ENCODE measurements around the gene ZFAND3.

- TF ChIP-seq RCOR1 (IDR thresholded peaks at IDR 0.05; ENCODE audit: insufficient replicate concordance, low read length), result no peak
- no peak for TF ChIP-seq CTCF (conservative IDR thresholded peaks at IDR 0.05; ENCODE audit: low read depth, low read length)
- no peak for TF ChIP-seq RFX5 (IDR thresholded peaks at IDR 0.05; ENCODE audit: low read depth, low read length)
Measured at GRCh38 chr6:37987018-37987417, 167.5 kb downstream of the ZFAND3 start.

Measured in IMR-90 (cell line).